ENCODE data around the gene CTDSP1. TPM values are rescaled to one million over a fixed set of nuclear protein-coding genes. Genes with fewer than 3 reads are reported as not detected.

The CTDSP1 gene
- total RNA-seq, 4 donors from 2014 or later = 132 to 197 (median 173) TPM

DNA sequence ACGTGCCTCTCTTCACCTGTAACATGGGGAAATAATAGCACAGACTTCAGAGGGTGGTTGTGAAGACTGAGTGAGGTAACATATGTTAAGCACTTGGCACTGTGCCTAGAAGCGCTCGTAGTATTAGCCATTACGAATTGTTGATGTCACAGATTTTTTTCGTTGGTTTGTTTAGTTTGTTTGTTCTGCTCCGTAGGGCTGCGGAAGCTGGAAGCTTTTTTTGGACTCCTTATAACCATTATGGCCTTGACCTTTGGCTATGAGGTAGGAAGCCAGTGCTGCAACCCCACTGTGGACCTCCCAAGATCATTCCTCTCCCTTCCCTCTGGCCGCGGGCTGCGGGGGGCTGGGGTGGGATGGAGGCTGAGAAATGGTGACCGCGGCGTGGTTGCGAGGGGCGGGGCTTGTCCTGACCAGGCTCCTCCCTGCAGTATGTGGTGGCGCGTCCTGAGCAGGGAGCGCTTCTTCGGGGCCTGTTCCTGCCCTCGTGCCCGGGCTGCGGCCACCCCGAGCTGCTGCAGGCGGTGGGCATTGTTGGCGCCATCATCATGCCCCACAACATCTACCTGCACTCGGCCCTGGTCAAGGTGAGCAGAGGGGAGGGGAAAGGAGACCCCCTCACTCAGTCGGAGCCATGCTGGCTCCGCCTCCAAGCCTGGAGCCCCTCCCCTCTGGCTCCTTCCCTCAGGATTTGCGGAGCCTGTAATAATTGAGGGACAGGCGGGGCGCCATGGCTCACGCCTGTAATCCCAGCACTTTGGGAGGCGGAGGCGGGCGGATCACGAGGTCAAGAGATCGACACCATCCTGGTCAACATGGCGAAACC is 12.1 kb upstream of the CTDSP1 start:
- intact Hi-C loops (cut with DNase I; ENCODE audit: low total_unique reads) = no loop called here
- in situ Hi-C loops (cut with MboI; ENCODE audit: low pct_ligation_motif_present in 1 of 4, low pct_unique_long_range_greater_than_20kb in 1 of 4, low sequenced_read_pairs in 3 of 4) = loop anchor here in 3 of 4 donors (25.0 kb wide), 2 partner anchors 100 to 200 kb away; partner anchors contain the start of gene TMBIM1 (in 2 of the 3)

DNA sequence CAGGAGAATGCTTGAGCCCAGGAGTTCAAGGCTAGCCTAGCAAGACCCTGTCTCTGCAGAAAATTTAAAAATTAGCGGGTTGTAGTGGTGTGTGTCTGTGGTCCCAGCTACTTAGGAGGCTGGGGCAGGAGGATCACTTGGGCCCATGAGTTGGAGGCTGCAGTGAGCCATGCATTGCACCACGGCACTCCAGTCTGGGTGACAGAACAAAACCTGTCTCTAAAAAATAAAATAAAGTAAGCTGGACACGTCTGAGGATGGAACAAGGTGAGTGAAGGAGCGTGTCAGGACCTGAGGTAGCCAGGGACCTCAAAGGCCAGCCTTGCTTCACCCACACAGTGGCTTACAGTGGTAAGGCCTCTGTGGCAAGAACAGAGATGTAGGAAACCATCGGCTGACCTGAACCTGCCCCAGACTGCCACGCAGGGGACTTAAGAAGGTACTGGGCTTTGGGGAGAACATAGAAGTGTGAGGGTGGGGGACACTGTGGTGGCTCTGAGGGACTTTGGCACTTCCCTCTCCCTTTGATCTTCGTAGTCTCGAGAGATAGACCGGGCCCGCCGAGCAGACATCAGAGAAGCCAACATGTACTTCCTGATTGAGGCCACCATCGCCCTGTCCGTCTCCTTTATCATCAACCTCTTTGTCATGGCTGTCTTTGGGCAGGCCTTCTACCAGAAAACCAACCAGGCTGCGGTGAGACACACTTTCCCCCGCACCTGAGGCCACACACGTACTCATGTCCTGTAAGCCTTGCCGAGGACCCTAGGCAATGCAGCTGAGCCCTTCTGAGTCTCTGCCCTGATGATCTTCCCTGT is 10.1 kb upstream of the CTDSP1 start:
- H3K4me3 ChIP-seq = no peak overlapping the region
- intact Hi-C loops (cut with DNase I; ENCODE audit: low total_unique reads) = no loop called here
- DNase-seq = no peak
- peaks cover 0 to 21% (median 4%) of the 10 kb centered on the region in 4 donors for H3K4me1 ChIP-seq
- H3K27ac ChIP-seq = no peak overlapping the region
- 92% methylated on average over 17 of the region's 17 CpGs; no CpG with 5 or more reads in 1 of the 2 donors for WGBS, 2 donors (ENCODE audit: low coverage in 1 of 2)
- in situ Hi-C loops (cut with MboI; ENCODE audit: low pct_ligation_motif_present in 1 of 4, low pct_unique_long_range_greater_than_20kb in 1 of 4, low sequenced_read_pairs in 3 of 4) = loop anchor here in 3 of 4 donors (10.0 to 25.0 kb wide), 3 partner anchors 95 to 202 kb away; partner anchors contain the start of gene TMBIM1 (in 3 of the 3)
- no peaks in the 10 kb centered on the region for H3K36me3 ChIP-seq
- no peaks in the 10 kb centered on the region for H3K9me3 ChIP-seq
- H3K27me3 ChIP-seq = no peaks in the 10 kb centered on the region
- TF ChIP-seq EP300 (IDR thresholded peaks at IDR 0.05; ENCODE audit: low read depth) (no peak), POLR2AphosphoS5 (IDR thresholded peaks at IDR 0.05) (no peak), POLR2A (IDR thresholded peaks at IDR 0.05) (no peak)
- TF ChIP-seq, protein P1, sequence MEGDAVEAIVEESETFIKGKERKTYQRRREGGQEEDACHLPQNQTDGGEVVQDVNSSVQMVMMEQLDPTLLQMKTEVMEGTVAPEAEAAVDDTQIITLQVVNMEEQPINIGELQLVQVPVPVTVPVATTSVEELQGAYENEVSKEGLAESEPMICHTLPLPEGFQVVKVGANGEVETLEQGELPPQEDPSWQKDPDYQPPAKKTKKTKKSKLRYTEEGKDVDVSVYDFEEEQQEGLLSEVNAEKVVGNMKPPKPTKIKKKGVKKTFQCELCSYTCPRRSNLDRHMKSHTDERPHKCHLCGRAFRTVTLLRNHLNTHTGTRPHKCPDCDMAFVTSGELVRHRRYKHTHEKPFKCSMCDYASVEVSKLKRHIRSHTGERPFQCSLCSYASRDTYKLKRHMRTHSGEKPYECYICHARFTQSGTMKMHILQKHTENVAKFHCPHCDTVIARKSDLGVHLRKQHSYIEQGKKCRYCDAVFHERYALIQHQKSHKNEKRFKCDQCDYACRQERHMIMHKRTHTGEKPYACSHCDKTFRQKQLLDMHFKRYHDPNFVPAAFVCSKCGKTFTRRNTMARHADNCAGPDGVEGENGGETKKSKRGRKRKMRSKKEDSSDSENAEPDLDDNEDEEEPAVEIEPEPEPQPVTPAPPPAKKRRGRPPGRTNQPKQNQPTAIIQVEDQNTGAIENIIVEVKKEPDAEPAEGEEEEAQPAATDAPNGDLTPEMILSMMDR (IDR thresholded peaks at IDR 0.05) = no peak

More for the DNA sequence above, 12.1 kb upstream of the CTDSP1 start:
- Histone ChIP-seq H3K36me3 (no peaks in the 10 kb centered on the region), H3K4me1 (peaks cover 0 to 14% (median 4%) of the 10 kb centered on the region in 4 donors), H3K9me3 (no peaks in the 10 kb centered on the region), H3K27ac (peak overlapping the region; percentile 55 to 76 (median 62)), H3K27me3 (no peaks in the 10 kb centered on the region), H3K4me3 (peak overlapping the region in 3 of 4 donors; percentile 21 to 51 (median 35))
- peak; percentile 75 for DNase-seq
- TF ChIP-seq EP300 (IDR thresholded peaks at IDR 0.05; ENCODE audit: low read depth) = no peak
- peak; percentile 59 for TF ChIP-seq POLR2A (IDR thresholded peaks at IDR 0.05)
- TF ChIP-seq POLR2AphosphoS5 (IDR thresholded peaks at IDR 0.05) = peak in 1 of 3 donors; percentile 39
- TF ChIP-seq, protein P1 (IDR thresholded peaks at IDR 0.05) = no peak
- WGBS, 2 donors (ENCODE audit: low coverage in 1 of 2) = 0 to 14% methylated on average over 4 to 25 of the region's 38 CpGs

DNA sequence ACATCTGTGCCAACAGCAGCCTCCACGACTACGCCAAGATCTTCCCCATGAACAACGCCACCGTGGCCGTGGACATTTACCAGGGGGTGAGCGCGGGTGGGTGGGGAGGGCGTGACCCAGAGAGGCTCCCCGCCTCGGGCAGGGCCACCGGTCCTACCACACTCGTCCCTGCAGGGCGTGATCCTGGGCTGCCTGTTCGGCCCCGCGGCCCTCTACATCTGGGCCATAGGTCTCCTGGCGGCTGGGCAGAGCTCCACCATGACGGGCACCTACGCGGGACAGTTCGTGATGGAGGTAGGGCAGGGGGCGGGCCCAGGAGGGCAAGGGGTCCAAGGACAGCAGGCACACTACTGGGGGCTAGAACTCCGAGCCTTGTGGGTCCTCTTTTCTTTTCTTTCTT is 8.5 kb upstream of the CTDSP1 start:
- intact Hi-C loops (cut with DNase I; ENCODE audit: low total_unique reads) (no loop called here), in situ Hi-C loops (cut with MboI; ENCODE audit: low pct_ligation_motif_present in 1 of 4, low pct_unique_long_range_greater_than_20kb in 1 of 4, low sequenced_read_pairs in 3 of 4) (loop anchor here in 3 of 4 donors (10.0 to 25.0 kb wide), 3 partner anchors 96 to 204 kb away; partner anchors contain the start of gene TMBIM1 (in 3 of the 3))
- Histone ChIP-seq H3K27me3 (no peaks in the 10 kb centered on the region), H3K27ac (no peak overlapping the region), H3K4me3 (no peak overlapping the region), H3K4me1 (peaks cover 3 to 32% (median 12%) of the 10 kb centered on the region in 4 donors), H3K9me3 (no peaks in the 10 kb centered on the region), H3K36me3 (no peaks in the 10 kb centered on the region)
- DNase-seq = no peak
- no peak for TF ChIP-seq POLR2A (IDR thresholded peaks at IDR 0.05)
- TF ChIP-seq EP300 (IDR thresholded peaks at IDR 0.05; ENCODE audit: low read depth) = no peak
- 91 to 92% methylated on average over 11 to 23 of the region's 23 CpGs for WGBS, 2 donors (ENCODE audit: low coverage in 1 of 2)

DNA sequence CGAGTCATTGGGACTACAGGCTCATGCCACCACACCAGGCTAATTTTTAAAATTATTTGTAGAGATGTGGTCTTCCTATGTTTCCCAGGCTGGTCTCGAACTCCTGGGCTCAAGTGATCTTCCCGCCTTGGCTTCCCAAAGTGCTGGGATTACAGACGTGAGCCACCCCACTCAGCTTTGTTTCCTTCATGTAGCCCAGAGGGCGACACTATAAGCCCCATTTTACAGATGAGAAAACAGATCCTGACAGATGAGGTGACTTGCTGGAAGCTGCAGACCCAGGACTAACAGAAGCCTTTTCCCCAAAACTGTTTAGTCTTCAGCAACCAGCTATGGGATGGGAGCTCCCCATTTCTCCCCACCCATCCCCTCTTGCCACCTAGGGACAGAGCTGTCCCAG is 7.2 kb upstream of the CTDSP1 start:
- no peak overlapping the region for H3K4me3 ChIP-seq
- H3K27ac ChIP-seq = no peak overlapping the region
- in situ Hi-C loops (cut with MboI; ENCODE audit: low pct_ligation_motif_present in 1 of 4, low pct_unique_long_range_greater_than_20kb in 1 of 4, low sequenced_read_pairs in 3 of 4) (loop anchor here in 3 of 4 donors (10.0 to 25.0 kb wide), 3 partner anchors 98 to 205 kb away; partner anchors contain the start of gene TMBIM1 (in 3 of the 3)), intact Hi-C loops (cut with DNase I; ENCODE audit: low total_unique reads) (no loop called here)
- no peak for DNase-seq
- TF ChIP-seq EP300 (IDR thresholded peaks at IDR 0.05; ENCODE audit: low read depth) (no peak), POLR2A (IDR thresholded peaks at IDR 0.05) (no peak), POLR2AphosphoS5 (IDR thresholded peaks at IDR 0.05) (no peak)
- TF ChIP-seq, protein P1 (IDR thresholded peaks at IDR 0.05) = no peak
- no peaks in the 10 kb centered on the region for H3K9me3 ChIP-seq
- H3K36me3 ChIP-seq = no peaks in the 10 kb centered on the region
- no peaks in the 10 kb centered on the region for H3K27me3 ChIP-seq
- peaks cover 8 to 36% (median 20%) of the 10 kb centered on the region in 4 donors for H3K4me1 ChIP-seq
- WGBS, 2 donors (ENCODE audit: low coverage in 1 of 2) = 83 to 93% methylated on average over 4 to 5 of the region's 5 CpGs

Measured in transverse colon (tissue), 4 donors.